Dermis lymphatic vessel endothelial cell (primary cell): Measurements from ENCODE around the gene RHBDD1. TPM values are rescaled to one million over a fixed set of nuclear protein-coding genes. Genes with fewer than 3 reads are reported as not detected.

Experiments
- total RNA-seq: library from RNA; depleted of rRNA; stranded (reverse); fragments of >200 nt; gene quantifications from 2 replicates; pipeline ENCODE4 v1.2.1, GENCODE V29; 2014

RHBDD1 gene
- total RNA-seq = 9.6 and 9.8 TPM in 2 replicates

GRCh38 chr2:226835796-226836547, at the start of gene RHBDD1:
Gene RHBDD1 (plus strand): TSS chr2:226836054. CDS start chr2:226864694, 28,640 bp downstream.

GRCh38 chr2:226799211-226799975, 36.5 kb upstream of the RHBDD1 start, which contains the start of gene IRS1:
Gene IRS1 (minus strand): TSS chr2:226799820. CDS start chr2:226798738, 1,082 bp downstream.

Other genes with a start within 250 kb of the RHBDD1 start
- gene IRS1, start 36.2 kb upstream of the RHBDD1 start, total RNA-seq = 0.09 and 0.11 TPM in 2 replicates